Measurements from ENCODE around the gene ABLIM2.

DNA sequence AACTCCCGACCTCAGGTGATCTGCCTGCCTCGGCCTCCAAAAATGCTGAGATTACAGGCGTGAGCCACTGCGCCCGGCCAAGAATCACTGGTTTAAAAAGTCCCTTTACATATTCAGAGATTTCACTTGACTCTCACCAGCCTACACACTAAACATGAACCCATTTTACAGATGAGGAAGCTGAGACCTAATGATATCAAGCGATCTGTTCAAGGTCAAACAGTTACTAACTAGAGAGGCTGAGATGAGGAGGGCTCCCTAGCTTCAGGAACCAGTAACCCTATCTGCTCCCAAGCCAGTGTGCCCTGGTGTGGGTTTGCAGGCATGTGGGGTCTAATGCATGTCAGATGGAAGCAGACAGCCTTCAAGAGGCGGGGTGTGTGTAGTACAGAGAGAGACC is 159.3 kb downstream of the ABLIM2 start:
- TF ChIP-seq, protein P1, sequence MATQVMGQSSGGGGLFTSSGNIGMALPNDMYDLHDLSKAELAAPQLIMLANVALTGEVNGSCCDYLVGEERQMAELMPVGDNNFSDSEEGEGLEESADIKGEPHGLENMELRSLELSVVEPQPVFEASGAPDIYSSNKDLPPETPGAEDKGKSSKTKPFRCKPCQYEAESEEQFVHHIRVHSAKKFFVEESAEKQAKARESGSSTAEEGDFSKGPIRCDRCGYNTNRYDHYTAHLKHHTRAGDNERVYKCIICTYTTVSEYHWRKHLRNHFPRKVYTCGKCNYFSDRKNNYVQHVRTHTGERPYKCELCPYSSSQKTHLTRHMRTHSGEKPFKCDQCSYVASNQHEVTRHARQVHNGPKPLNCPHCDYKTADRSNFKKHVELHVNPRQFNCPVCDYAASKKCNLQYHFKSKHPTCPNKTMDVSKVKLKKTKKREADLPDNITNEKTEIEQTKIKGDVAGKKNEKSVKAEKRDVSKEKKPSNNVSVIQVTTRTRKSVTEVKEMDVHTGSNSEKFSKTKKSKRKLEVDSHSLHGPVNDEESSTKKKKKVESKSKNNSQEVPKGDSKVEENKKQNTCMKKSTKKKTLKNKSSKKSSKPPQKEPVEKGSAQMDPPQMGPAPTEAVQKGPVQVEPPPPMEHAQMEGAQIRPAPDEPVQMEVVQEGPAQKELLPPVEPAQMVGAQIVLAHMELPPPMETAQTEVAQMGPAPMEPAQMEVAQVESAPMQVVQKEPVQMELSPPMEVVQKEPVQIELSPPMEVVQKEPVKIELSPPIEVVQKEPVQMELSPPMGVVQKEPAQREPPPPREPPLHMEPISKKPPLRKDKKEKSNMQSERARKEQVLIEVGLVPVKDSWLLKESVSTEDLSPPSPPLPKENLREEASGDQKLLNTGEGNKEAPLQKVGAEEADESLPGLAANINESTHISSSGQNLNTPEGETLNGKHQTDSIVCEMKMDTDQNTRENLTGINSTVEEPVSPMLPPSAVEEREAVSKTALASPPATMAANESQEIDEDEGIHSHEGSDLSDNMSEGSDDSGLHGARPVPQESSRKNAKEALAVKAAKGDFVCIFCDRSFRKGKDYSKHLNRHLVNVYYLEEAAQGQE (IDR thresholded peaks at IDR 0.05; ENCODE audit: insufficient replicate concordance, low read depth) = no peak
- no peak for TF ChIP-seq SPI1 (IDR thresholded peaks at IDR 0.05; ENCODE audit: borderline replicate concordance, low read depth)
